Non-pigmented ciliary epithelial cell (primary cell): ENCODE results near the gene DIP2C.

Experiments used
- DNase-seq: peaks from one replicate; pipeline ENCODE4 v3.0.0-alpha.2; 2010; ENCODE audit warnings: low read depth

The DIP2C gene

GRCh38 chr10:571166-571565 lies 118.3 kb downstream of the DIP2C start:
- no peak for DNase-seq

- DNase-seq = no peak
Observed at GRCh38 chr10:570628-571163, 118.8 kb downstream of the DIP2C start.

GRCh38 chr10:569961-570627 lies 119.4 kb downstream of the DIP2C start:
- no peak for DNase-seq

- DNase-seq = no peak
Observed at GRCh38 chr10:568848-569247, 120.6 kb downstream of the DIP2C start.

GRCh38 chr10:567869-568268 lies 121.6 kb downstream of the DIP2C start:
- DNase-seq = no peak

- no peak for DNase-seq
Observed at GRCh38 chr10:566241-566885, 123.1 kb downstream of the DIP2C start.

GRCh38 chr10:565676-566075 lies 123.8 kb downstream of the DIP2C start:
- no peak for DNase-seq

- no peak for DNase-seq
Observed at GRCh38 chr10:565146-565545, 124.3 kb downstream of the DIP2C start.

- DNase-seq = no peak
Observed at GRCh38 chr10:563827-564226, 125.6 kb downstream of the DIP2C start.

GRCh38 chr10:562142-562541 lies 127.3 kb downstream of the DIP2C start:
- DNase-seq = no peak

- DNase-seq = no peak
Observed at GRCh38 chr10:561721-562120, 127.7 kb downstream of the DIP2C start.

GRCh38 chr10:560314-560992 lies 129.0 kb downstream of the DIP2C start:
- DNase-seq = no peak

GRCh38 chr10:559767-560047 lies 129.8 kb downstream of the DIP2C start:
- DNase-seq = no peak

- DNase-seq = no peak
Observed at GRCh38 chr10:558891-559766, 130.3 kb downstream of the DIP2C start.

GRCh38 chr10:558364-558763 lies 131.1 kb downstream of the DIP2C start:
- no peak for DNase-seq

- DNase-seq = no peak
Observed at GRCh38 chr10:557792-558328, 131.6 kb downstream of the DIP2C start.

- no peak for DNase-seq
Observed at GRCh38 chr10:556971-557637, 132.4 kb downstream of the DIP2C start.

- DNase-seq = no peak
Observed at GRCh38 chr10:555682-556350, 133.7 kb downstream of the DIP2C start.

GRCh38 chr10:555281-555680 lies 134.2 kb downstream of the DIP2C start:
- no peak for DNase-seq

GRCh38 chr10:554182-554848 lies 135.2 kb downstream of the DIP2C start:
- DNase-seq = no peak
